ENCODE data around the gene RIT2.

- TF ChIP-seq POLR2AphosphoS5 (IDR thresholded peaks at IDR 0.05; ENCODE audit: low read depth, low read length) (no peak), POLR2A (IDR thresholded peaks at IDR 0.05; ENCODE audit: low read depth, low read length) (no peak)
Measured at GRCh38 chr18:42745931-42746330, 369.6 kb downstream of the RIT2 start.
